Measurements from ENCODE around the gene LIMK1. TPM values are rescaled to one million over a fixed set of nuclear protein-coding genes. Genes with fewer than 3 reads are reported as not detected.

The LIMK1 gene
- total RNA-seq: 41.5 and 46.7 TPM in 2 replicates

DNA sequence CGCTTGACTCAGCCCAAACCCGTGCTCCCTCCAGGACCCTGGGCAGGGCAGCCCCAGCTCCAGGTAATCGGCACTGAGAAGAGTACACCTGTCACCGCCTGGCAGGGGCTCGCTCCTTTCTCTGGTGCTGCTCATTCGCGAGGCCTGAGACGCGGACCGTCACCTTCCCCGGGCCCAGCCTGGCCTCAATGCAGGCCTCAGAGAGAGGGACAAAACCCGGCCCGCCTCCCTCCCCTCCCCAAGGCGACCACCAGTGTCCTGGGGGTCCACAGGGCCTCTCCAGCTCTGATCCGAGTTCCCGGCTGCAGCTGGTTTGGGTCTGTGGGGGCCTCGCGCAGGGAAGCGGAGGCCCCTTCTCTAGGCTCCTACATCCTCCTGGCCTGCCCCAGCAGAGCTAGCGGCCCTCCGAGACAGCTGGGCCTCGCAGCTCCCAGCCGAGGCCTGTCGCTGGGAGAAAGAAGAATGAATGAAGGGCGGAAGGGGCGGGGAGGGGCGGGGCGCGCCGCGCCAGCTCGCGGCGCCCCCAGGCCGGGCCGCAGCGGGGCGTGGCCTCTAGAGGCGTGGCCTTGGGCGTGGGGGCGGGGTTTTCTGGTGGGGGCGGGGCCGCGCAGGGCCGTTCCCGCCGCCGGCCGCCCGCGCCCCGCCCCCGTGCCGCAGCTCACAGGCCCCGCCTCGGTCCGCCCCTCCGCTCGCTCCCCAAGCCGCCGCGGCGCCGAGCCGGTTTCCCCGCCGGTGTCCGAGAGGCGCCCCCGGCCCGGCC lies at the start of gene LIMK1:
LIMK1 (plus strand) TSS at position 688 of the 760 bp plus-strand sequence. CDS start 187 bp downstream, outside the sequence.

Other genes with a start within 250 kb of the LIMK1 start
- gene METTL27, start 241.3 kb upstream of the LIMK1 start, total RNA-seq: 5.5 and 8.0 TPM in 2 replicates
- not detected in 2 replicates for gene TMEM270, start 222.6 kb upstream of the LIMK1 start, total RNA-seq
- gene ELN, start 55.6 kb upstream of the LIMK1 start, total RNA-seq: 0.98 and 1.5 TPM in 2 replicates
- gene EIF4H, start 90.6 kb downstream of the LIMK1 start, total RNA-seq: 229 and 297 TPM in 2 replicates
- 0.20 TPM in 1 of 2 replicates, not detected in the other for gene LAT2, start 126.2 kb downstream of the LIMK1 start, total RNA-seq
- gene RFC2, start 170.6 kb downstream of the LIMK1 start, total RNA-seq: 21.3 and 40.1 TPM in 2 replicates
- 42.6 and 52.8 TPM in 2 replicates for gene CLIP2, start 205.6 kb downstream of the LIMK1 start, total RNA-seq